Right lobe of liver (tissue), 6 donors: ENCODE measurements around the gene ADGRV1. TPM values are rescaled to one million over a fixed set of nuclear protein-coding genes. Genes with fewer than 3 reads are reported as not detected.

Experiments
- ATAC-seq, 4 donors: fragments of 200-7000 bp; cut with Tn5 transposase; one replicate each; pipeline ENCODE4 v1.9.1; 2020; ENCODE audit warnings: mild to moderate bottlenecking in 4 of 4, moderate library complexity in 4 of 4
- DNase-seq, 3 donors: peaks; one replicate each; pipeline ENCODE4 v3.0.0-alpha.2; 2020
- H3K27ac ChIP-seq, 3 donors: fragments of 200-600 bp; one replicate each; pipeline ENCODE4 v1.8.0; 2022
- H3K27me3 ChIP-seq, 2 donors: fragments of 200-600 bp; one replicate each; pipeline ENCODE4 v1.8.0; 2022
- H3K36me3 ChIP-seq, 4 donors: fragments of 200-600 bp; sonication (generic) in 1 of 4; one replicate each; pipeline versions ENCODE4 v1.5.1 to v1.8.0; 2017 to 2022; ENCODE audit warnings: control low read depth in 1 of 4
- H3K4me1 ChIP-seq, 4 donors: fragments of 200-600 bp; sonication (generic) in 1 of 4; one replicate each; pipeline versions ENCODE4 v1.5.1 to v1.8.0; 2017 to 2022; ENCODE audit warnings: control low read depth in 1 of 4
- H3K4me3 ChIP-seq, 3 donors: fragments of 200-600 bp; one replicate each; pipeline ENCODE4 v1.8.0; 2022
- H3K9me3 ChIP-seq, 4 donors: fragments of 200-600 bp; sonication (generic) in 1 of 4; one replicate each; pipeline versions ENCODE4 v1.5.1 to v1.8.0; 2017 to 2022; ENCODE audit warnings: control low read depth in 1 of 4
- CTCF ChIP-seq, 4 donors: fragments of 200-600 bp in 3 of 4; fragments of 450-650 bp in 1 of 4; IDR thresholded peaks; one replicate each; pipeline versions ENCODE4 v1.5.1 to v1.8.0; 2016 to 2022; ENCODE audit warnings: antibody characterized with exemption in 4 of 4, mild to moderate bottlenecking in 2 of 4
- POLR2A ChIP-seq: fragments of 450-650 bp; IDR thresholded peaks from one replicate; pipeline ENCODE4 v1.6.1; 2017; ENCODE audit warnings: antibody characterized with exemption, mild to moderate bottlenecking
- WGBS: methylation state at CpG from one replicate; pipeline ENCODE4 v1.1.6; 2018; ENCODE audit warnings: low coverage, low lambda C conversion rate; ENCODE audit not compliant: insufficient coverage; ENCODE audit errors: missing lambda C conversion rate; 5-methylcytosine and 5-hydroxymethylcytosine counted together
- intact Hi-C, 2 donors: fragments of 100-400 bp; cut with DNase I; formaldehyde crosslinking; loops; one replicate each; pipeline versions ENCODE4 v1.11.2 to v1.14.1; 2022
- total RNA-seq, 6 experiments: library from RNA; depleted of rRNA in 2 of 6; stranded (reverse); fragments of >200 nt in 2 of 6; fragmentation: NEBNext Ultra II Directional in 3 of 6; extraction: Animal tissue kit (Norgen Biotek cat#: 25700) in 3 of 6; gene quantifications; one replicate each; pipeline versions ENCODE4 v1.1.0 to v1.2.4, GENCODE V29; 2016 to 2023
- donor health status: DM: no; HTN: yes; CAD: no.
- donor health status: DM: no; HTN: no; CAD: no.
- donor health status: DM: no; HTN: no; CAD: no.
- donor health status: DM: no; HTN: yes; CAD: no.
- donor health status: DM: no; HTN: yes; CAD: no.

The ADGRV1 gene
- total RNA-seq, 6 experiments from 2014 or later = 4.5 to 15.9 (median 7.4) TPM

GRCh38 chr5:91119981-91120850 lies 561.6 kb downstream of the ADGRV1 start:
- no peak for DNase-seq
- H3K27me3 ChIP-seq = no peaks in the 10 kb centered on the region
- TF ChIP-seq CTCF (IDR thresholded peaks at IDR 0.05) (no peak), POLR2A (no peak)
- peak in 1 of 4 donors; percentile 36 for ATAC-seq
- no peak overlapping the region for H3K4me3 ChIP-seq
- WGBS = 74% methylated on average over 5 of the region's 6 CpGs
- H3K36me3 ChIP-seq = no peaks in the 10 kb centered on the region
- intact Hi-C loops = no loop called here
- no peaks in the 10 kb centered on the region for H3K4me1 ChIP-seq
- H3K27ac ChIP-seq = no peak overlapping the region
- no peaks in the 10 kb centered on the region for H3K9me3 ChIP-seq

GRCh38 chr5:91121347-91121993 lies 562.9 kb downstream of the ADGRV1 start:
- Histone ChIP-seq H3K4me3 (no peak overlapping the region), H3K36me3 (no peaks in the 10 kb centered on the region), H3K4me1 (no peaks in the 10 kb centered on the region), H3K27me3 (no peaks in the 10 kb centered on the region), H3K9me3 (no peaks in the 10 kb centered on the region), H3K27ac (no peak overlapping the region)
- ATAC-seq (no peak), DNase-seq (no peak)
- TF ChIP-seq CTCF (IDR thresholded peaks at IDR 0.05) (no peak), POLR2A (no peak)
- intact Hi-C loops = no loop called here
- 67% methylated on average over 7 of the region's 7 CpGs for WGBS

GRCh38 chr5:91122651-91123050 lies 564.1 kb downstream of the ADGRV1 start:
- H3K27me3 ChIP-seq = no peaks in the 10 kb centered on the region
- DNase-seq = no peak
- H3K27ac ChIP-seq = peak overlapping the region in 1 of 3 donors; percentile 19
- WGBS = 53% methylated on average over 2 of the region's 2 CpGs
- no peaks in the 10 kb centered on the region for H3K9me3 ChIP-seq
- H3K36me3 ChIP-seq = no peaks in the 10 kb centered on the region
- intact Hi-C loops = no loop called here
- no peaks in the 10 kb centered on the region for H3K4me1 ChIP-seq
- peak; percentile 28 to 36 (median 34) for ATAC-seq
- TF ChIP-seq CTCF (IDR thresholded peaks at IDR 0.05) = no peak
- no peak for TF ChIP-seq POLR2A
- H3K4me3 ChIP-seq = no peak overlapping the region

- Histone ChIP-seq H3K27me3 (no peaks in the 10 kb centered on the region), H3K9me3 (no peaks in the 10 kb centered on the region), H3K4me3 (no peak overlapping the region), H3K36me3 (no peaks in the 10 kb centered on the region), H3K27ac (peak overlapping the region in 1 of 3 donors; percentile 19), H3K4me1 (no peaks in the 10 kb centered on the region)
- TF ChIP-seq POLR2A = no peak
- TF ChIP-seq CTCF (IDR thresholded peaks at IDR 0.05) = no peak
- 50% methylated on average over 3 of the region's 3 CpGs for WGBS
- no peak for ATAC-seq
- no peak for DNase-seq
- intact Hi-C loops = no loop called here
These were observed 564.7 kb downstream of the ADGRV1 start for GRCh38 chr5:91123291-91123690.
